Activated naive CD4-positive, alpha-beta T cell (primary cell): ENCODE data around the gene GREB1L.

Experiments used
- DNase-seq, 4 experiments: peaks; one replicate each; lab custom pipeline; 2025; lab: John Stamatoyannopoulos, UW

GREB1L gene

DNA sequence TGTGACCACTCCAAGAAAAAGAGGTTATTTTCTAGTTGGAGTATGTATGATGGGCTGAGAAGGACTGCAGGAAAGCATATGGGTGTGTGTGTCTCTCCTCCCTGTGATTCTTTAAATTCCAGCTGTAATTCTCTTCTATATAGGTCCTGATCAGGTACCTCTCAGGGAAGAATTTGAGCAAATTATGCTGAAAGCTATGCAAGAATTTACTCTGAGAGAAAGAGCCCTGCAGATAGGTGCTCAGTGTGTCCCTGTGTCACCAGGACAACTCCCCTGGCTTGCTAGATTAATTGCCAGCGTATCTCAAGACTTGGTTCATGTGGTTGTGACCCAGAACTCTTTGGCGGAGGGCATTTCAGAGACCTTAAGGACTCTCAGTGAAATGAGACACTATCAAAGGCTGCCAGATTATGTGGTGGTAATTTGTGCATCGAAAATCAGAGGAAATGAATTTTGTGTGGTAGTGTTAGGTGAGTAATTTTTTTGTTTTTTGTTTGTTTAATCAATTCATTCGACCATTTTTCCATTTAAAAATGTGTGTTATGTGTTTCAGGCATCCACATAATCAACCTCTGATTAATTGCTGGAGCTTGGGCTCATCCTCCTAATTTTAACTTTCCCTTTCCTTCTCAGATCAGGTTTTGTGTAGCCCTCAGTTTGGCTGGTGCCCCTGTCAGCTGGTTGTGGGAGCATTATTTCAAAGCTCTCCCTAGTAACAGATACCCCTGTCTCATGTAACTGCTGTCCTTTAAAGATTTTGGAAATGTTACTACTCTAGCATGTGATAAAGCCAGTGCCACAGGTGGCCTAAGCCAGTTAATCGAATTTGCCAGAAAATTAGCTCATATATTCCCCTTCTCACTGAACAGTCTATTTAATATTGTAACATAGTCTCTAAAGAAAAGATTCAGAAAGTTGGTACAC, 207.6 kb downstream of the GREB1L start:
- no peak for DNase-seq

DNA sequence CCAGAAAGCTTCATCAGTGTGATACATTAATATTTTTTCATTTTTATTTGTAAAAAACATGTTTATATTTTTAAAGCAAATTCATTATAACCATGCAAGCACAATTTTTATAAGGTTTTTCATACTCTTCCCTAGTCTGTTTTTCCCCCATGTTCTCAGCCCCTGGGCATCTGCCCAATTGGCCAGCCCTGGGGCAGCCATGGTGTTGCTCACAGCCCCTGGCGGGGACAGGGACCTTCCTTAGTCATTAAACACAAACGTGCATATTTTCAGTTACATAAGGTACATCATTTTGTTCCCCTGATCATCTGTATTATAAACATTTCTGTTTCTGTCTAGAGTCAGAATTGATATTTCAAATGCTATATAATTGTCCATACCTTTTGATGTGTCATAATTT, 208.5 kb downstream of the GREB1L start:
- no peak for DNase-seq

DNA sequence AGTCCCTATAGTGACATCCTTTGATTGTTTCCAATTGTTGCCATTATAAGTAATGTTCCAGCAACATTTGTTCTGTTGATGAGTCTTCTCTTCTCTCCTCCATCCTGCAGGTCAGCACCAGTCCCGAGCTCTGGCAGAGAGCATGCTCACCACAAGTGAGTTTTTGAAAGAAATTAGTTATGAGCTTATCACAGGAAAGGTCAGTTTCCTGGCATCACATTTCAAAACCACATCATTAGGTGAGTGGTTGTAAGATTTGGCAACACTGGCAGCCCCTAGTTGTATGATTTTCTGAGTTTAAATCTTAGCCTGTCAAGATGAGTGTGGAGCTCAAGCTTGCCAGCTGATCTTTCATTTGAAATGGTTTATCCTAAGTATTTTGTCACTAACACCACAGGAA, 208.9 kb downstream of the GREB1L start:
- DNase-seq: no peak

DNA sequence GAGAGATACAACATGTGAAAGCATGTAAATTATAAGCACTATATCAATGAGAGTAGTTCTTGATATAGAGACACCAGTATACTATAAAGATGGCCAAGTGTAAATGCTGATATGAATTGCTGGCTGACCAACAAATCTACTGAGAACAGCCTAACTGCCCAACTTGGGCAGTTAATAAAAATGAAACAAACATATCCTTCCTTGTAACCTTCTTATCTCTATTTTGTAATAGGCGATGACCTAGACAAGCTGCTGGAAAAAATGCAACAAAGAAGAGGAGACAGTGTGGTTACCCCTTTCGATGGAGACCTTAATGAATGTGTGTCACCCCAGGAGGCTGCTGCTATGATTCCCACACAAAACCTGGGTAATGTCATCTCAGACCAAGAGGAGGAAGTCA, 209.8 kb downstream of the GREB1L start:
- no peak for DNase-seq

DNA sequence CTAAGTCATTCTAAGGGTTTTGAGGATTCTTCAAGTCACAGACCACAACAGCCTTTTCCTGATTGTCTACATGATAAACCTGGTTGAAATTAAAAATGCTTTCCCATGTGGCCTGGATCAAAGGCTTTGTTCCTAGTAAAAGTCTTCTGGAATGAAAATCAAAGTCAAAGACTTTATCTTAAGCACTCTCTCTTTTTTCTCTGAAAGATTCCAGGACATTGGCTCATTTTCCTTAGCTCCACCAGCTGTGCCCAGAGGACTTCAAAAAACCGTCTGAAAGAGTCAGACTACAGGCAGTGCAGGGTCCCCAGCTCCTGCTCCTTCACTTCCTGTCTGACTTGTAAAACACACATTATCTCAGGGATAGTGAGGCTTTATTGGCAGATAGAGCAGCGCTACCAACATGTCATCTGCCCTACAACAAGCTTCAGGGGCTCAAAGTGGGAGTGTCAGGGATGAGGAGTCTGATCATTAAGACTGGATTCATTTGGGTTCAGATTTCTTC, 210.3 kb downstream of the GREB1L start:
- DNase-seq: no peak

DNA sequence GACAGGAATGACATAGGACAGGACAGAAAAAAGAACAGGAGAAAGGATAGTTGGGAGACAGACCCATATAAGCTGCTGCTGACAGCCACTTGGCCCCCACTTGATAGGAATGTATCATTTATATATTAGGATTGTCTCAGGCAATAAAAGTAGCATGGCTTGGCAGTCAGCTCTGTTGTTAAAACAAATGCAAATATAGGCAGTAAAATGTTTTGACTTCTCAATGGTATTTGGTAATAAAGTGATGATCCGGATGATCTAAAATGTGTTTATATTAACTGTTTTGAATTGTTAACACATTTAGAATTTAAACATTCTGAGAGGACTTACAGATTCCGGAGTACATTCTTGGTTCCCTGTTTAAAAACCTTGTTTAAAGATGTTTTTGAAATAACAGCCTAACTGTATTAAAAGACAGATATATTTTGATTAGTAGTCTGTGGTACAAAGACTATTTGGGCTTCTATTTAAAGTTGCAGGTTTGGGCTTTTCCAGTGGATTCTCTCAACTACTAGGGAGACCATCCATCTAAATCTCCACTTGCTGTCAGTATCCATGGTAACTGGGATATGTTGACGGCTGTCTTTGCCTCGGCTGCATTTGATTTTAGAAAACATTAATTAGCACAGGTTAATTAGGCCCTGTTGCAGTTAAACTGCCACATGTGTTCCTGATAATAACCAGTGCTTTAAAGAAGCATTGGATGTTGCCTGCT, 210.9 kb downstream of the GREB1L start:
- no peak for DNase-seq

DNA sequence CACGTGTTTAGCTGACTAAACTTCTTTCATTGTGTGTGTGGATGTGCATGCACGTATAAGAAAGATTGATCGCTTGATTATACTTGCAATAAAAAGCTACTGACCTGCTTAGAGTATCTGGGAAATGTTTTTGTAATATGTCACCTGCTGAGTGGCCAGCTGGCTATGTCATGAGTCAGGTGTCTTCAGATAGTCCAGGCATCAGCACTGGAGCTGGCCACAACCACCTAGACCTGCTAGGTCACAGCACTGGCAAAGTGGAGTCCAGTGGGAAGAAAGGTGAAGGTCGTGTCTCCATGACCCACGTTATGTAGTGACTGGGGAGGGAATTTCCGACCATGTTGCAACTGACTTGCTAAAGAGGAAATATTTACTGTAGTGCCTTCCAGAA, 211.5 kb downstream of the GREB1L start:
- DNase-seq: no peak

DNA sequence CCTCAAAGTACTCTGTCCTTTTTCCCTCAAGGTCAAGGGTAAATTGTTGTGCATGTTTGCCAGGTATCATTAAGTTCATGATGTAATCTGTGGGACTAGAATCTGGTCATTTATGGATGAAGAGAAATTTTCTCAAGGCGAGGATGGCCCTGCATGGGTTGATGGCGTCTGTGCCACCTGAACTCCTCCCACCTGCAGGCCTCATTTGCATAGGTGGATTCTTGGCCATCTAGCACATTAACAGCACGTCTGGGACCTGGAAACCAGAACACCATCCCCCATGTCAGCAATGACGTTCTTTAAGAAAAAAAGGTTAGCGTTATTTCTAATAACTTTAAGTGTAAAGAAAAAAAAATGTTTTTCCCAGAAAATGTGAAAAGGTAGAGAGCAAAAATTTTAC, 212.7 kb downstream of the GREB1L start:
- no peak for DNase-seq

DNA sequence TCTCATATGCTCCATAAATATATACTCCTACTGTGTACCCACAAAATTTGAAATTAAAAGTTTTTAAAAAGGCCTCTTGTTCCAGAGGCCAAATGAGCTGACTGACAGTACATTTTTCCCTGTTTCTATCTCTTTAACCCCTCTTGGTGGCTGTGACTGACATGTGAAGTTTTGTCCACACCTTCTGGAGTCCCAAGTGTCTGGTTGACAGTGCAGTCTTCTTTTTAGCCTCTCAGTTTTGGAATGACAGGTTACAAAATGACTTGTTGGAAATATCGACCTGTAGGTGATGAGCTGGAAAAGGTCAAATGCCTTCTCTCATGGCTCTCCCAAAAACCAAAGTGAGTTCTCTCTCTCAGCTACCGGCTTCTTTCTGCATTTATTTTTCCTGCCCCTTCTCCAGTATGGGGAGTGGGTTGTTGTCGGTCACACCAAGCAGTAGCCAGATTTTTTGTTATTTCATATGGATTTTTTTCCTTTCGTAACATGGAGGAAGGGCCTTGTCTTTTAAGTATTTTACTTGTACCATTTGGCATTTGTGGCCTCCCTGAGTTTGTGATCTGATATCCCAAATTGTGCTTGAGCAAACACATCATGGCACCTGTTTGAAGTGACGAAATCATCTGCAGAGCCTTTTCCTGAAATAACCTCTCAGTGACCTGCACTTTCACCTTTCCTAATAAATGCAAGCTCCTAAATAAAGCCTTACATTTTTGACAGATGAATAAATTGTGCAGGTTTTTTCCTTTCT, 214.6 kb downstream of the GREB1L start:
- DNase-seq: no peak

DNA sequence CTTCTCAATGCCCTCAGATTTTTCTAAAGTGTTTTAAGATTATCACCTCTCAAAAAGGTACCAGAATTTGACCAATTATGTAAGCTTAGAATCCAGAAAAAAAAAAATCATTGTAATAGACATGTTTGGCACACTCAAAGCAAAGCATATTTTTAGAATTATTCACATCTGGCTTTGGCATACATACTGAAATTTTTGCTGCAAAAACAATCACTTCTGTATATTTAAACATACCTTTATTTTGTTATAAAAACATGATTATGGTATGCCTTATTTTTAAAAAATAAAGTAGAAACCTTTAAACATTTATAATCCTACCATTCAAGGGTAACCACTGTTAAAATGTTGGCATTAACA, 215.1 kb downstream of the GREB1L start:
- DNase-seq: no peak

DNA sequence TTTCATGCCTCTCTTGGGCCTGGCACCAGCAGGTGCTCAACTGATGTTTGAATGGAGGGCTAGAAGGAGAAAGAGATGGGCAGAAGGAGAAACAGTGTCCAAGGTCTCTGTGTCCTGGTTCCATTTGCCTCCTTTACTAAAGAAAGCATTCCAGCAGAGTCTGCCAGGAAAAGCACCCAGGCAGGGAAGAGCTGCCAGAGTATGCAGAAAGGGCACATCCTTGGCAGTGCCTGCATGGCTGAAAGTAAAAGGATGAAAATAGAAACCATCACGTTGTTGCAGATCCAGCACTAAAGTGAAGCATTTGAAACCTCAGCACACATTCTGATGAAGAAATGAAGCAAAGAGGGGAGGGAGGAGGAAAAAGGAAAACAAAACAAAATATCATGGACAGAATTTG, 216.3 kb downstream of the GREB1L start:
- no peak for DNase-seq

DNA sequence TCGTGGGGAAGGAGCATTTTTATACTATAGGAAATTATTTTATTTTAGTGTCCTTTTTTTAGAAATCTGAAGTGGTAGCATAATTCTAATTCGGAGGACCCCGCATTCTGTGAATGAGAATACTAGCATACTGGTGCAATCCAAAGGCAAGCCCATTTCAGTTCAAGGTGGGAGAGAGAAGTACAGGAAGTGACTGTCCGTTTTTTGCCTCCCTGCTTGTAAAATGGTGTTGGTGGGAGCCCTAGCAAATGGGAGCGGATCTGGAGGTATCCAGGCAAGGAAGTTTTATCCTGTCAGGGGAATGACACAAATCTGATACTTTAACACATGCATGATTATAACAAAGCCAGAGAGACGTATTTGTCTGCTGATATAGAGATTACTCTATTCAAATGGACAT, 216.8 kb downstream of the GREB1L start:
- DNase-seq: no peak

DNA sequence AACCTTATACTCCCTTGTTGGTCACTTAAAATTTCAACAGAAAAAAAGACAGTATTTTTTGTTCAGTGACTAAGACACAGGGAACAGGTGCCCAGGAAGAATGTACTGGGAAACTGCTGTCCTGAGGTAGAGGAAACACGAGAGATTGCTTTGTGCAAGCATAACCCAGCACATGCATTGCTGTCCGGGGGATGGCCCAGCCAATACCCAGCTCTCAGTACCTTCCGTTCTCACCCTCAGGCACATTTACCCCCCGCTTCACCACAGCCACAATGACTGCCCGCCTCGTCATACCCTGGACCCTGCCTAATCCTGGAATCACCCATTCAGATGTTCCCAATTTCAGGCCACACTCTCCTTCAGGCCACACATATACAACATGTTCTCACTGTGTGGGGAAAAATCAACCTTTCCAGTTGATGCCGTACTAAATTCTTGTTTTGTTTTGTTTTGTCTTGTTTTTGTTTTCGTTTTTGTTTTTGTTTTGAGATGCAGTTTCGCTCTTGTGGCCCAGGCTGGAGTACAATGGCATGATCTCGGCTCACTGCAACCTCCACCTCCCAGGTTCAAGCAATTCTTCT, 217.8 kb downstream of the GREB1L start:
- DNase-seq: no peak

DNA sequence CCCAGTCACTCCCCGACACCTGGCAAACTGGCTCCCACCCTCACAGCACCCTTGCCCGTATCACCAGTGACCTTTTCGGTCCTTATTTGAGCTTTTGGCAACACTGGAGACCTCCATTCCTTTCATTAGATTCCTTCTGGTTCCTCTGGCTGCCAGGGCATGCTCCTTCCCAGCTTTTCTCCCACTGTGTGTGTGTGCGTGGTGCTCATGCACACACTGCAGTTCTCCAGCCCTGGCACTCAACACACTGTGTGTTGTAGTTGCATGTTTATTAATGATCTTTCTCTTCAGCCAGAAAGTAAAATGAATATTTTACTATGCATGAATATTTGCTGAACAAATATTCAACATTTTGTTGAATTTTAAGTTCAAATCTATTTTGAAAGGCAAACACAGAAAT, 219.4 kb downstream of the GREB1L start:
- DNase-seq: no peak

DNA sequence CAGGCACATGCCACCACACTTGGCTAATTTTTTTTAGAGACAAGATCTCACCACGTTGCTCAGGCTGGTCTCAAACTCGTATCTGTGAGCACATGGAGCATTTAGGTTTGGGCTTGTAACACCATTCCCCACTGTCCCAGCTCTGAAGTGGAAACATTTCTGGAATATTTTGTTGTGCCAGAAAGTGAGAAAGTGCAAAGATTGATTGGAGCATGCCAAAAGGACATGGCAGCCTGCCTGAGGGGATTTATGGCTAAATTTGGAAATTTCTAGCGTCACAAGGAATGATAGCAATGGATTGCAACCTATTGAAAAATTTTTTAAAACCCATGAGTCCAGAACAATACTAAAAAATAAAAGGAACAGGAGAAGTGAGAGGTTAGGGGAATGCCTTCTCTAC, 221.7 kb downstream of the GREB1L start:
- DNase-seq: no peak

DNA sequence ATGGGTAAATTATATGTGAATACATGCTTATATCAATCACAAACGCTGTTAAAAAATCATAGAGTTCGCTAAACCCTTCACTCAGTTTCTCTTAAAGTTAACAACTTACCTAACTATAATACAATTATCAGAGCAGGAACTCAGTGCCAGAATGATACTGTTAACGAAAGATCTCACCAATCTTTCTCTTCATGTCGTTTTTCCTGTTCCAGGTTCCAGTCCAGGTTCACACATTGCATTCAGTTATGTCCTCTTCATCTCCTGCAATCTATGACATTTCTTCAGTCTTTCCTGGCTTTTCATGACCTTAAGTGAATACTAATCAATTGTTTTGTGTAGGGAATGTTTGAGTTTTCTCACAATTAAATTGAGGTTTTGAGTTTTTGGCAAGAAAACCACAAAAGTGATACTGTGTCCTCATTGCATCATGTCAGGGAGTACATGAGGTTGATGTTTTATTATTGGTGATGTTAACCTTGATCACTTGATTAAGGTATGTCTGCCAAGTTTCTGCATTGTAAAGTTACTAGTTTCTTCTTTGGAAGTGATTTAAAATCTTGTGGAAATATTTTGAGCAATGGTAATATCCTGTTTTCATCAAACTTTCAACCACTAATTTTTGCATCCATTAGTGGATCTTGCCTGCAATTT, 226.6 kb downstream of the GREB1L start:
- no peak for DNase-seq

DNA sequence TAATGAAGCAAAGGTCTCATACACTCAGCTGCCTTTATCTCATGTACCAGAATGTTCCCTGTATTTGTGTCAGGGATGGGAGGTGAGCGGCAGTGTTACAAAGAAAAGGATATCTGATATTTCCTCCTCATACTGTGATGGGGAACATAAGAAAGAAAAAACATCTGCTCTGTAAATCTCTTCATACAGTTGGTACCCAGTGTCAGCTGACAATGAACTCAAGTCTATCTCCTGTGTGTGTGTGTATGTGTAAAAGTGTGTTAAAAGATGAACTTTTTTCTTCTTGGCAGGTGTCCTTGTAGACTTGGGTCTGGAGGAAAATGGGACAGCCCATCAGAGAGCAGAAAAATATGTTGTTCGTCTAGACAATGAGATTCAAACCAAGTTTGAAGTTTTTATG, 230.7 kb downstream of the GREB1L start:
- DNase-seq: no peak

DNA sequence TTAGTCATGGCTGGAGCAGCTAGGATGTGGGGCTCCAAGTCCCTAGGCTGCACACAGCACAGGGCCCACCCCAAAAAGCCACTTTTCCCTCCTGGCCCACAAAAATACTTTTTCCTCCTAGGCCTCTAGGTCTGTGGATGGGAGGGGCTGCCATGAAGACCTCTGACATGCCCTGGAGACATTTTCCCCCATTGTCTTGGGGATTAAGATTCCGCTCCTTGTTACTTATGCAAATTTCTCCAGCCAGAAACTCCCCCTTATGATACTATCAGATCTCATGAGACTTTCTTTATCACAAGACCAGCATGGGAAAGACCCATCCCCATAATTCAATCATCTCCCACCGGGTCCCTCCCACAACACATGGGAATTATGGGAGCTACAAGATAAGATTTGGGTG, 232.6 kb downstream of the GREB1L start:
- DNase-seq: no peak

DNA sequence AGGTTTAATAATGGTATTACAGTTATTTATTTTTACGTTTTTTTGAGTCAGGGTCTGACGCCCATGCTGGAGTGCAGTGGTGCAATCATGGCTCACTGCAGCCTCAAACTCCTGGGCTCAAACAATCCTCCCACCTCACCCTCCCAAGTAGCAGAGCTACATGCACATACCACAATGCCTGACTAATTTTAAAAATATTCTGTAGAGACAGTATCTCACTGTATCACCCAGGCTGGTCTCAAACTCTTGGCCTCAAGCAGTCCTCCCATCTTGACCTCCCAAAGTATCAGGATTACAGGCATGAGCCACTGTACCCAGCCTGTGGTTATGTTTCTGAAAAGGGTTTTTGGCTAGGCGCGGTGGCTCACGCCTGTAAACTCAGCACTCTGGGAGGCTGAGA, 237.7 kb downstream of the GREB1L start:
- DNase-seq: no peak

DNA sequence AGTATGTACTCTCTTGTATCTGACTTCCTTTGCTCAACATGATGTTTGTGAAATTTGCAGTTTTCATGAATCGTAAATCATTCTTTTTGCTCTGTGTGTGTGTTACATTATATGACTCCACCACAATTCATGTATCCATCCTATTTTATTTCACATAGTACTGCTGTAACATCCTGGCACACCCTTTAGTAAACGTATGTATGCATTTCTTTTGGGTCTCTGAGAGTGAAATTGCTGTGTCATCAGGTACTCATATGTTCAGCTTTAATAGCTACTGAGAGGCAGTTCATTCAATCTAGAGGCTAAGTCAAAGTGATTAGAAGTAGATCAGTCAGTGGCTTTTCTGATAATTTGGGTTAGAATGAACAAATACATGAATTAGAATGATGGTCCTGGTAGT, 239.7 kb downstream of the GREB1L start:
- DNase-seq: no peak

DNA sequence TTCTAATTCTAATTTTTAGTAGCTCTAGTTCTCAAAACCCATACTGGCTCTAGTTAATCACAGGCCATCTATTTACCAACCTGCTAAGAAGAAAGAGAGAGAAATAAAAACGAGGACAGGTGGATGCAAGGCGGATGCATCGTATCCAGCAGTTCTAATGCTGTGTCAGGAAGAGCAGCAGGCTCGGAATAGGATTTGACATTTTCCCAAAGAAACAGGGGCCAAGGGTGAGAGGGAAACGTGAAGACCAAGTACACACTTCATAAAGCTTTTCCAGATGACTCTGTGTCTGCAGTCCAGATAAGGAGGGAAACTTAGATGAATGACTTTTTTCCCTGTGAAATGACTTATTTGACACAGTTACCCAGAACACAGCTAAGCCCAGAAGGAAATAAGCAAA, 241.0 kb downstream of the GREB1L start:
- DNase-seq: no peak
